ENCODE results near the gene HSD17B1.
A peak's percentile ranks its signal among the peaks of the same experiment; 100 is the strongest.

Gene HSD17B1

GRCh38 chr17:42559075-42559474 lies 6.4 kb downstream of the HSD17B1 start:
- H3K9me2 ChIP-seq (replicated peaks; ENCODE audit: insufficient read depth, low read length) = no peaks in the 10 kb centered on the region
- H3K27ac ChIP-seq (ENCODE audit: low read depth, low read length) = no peak overlapping the region
- H3K9ac ChIP-seq (ENCODE audit: low read length) = no peak overlapping the region
- H3K4me3 ChIP-seq (ENCODE audit: insufficient read depth, low read length, poor library complexity, severe bottlenecking) = no peak overlapping the region
- no peak overlapping the region for H2AFZ ChIP-seq (ENCODE audit: low read depth, low read length, severe bottlenecking)
- H3F3A ChIP-seq (ENCODE audit: insufficient read depth) = no peaks in the 10 kb centered on the region; the same call in 1 of the 2 replicates
- no peaks in the 10 kb centered on the region for H3K27me3 ChIP-seq (ENCODE audit: low read length)
- TF ChIP-seq EZH2phosphoT487 (conservative IDR thresholded peaks at IDR 0.05; ENCODE audit: low read length) (no peak), CTCF (IDR thresholded peaks at IDR 0.05; ENCODE audit: insufficient read depth, low read length, poor library complexity, severe bottlenecking) (no peak)
- no peaks in the 10 kb centered on the region for H4K20me1 ChIP-seq (ENCODE audit: low read depth, low read length)
- H3K36me3 ChIP-seq (ENCODE audit: low read length) = no peaks in the 10 kb centered on the region
- H3K4me2 ChIP-seq (ENCODE audit: low read depth, low read length, poor library complexity, severe bottlenecking) = no peak overlapping the region
- H3K9me3 ChIP-seq (ENCODE audit: insufficient read depth, low read length) = no peaks in the 10 kb centered on the region
- H3K79me2 ChIP-seq (ENCODE audit: insufficient read depth, low read length) = peaks cover 26% of the 10 kb centered on the region

- no peaks in the 10 kb centered on the region for H3K9me2 ChIP-seq (replicated peaks; ENCODE audit: insufficient read depth, low read length)
- no peak overlapping the region for H3K4me3 ChIP-seq (ENCODE audit: insufficient read depth, low read length, poor library complexity, severe bottlenecking)
- peaks cover 27% of the 10 kb centered on the region for H3K79me2 ChIP-seq (ENCODE audit: insufficient read depth, low read length)
- H3K27me3 ChIP-seq (ENCODE audit: low read length) = no peaks in the 10 kb centered on the region
- H3K9me3 ChIP-seq (ENCODE audit: insufficient read depth, low read length) = no peaks in the 10 kb centered on the region
- H3K36me3 ChIP-seq (ENCODE audit: low read length) = no peaks in the 10 kb centered on the region
- H3K4me2 ChIP-seq (ENCODE audit: low read depth, low read length, poor library complexity, severe bottlenecking) = peak overlapping the region; percentile 14
- H4K20me1 ChIP-seq (ENCODE audit: low read depth, low read length) = no peaks in the 10 kb centered on the region
- no peak overlapping the region for H2AFZ ChIP-seq (ENCODE audit: low read depth, low read length, severe bottlenecking)
- no peaks in the 10 kb centered on the region; the same call in 1 of the 2 replicates for H3F3A ChIP-seq (ENCODE audit: insufficient read depth)
- TF ChIP-seq CTCF (IDR thresholded peaks at IDR 0.05; ENCODE audit: insufficient read depth, low read length, poor library complexity, severe bottlenecking) (no peak), EZH2phosphoT487 (conservative IDR thresholded peaks at IDR 0.05; ENCODE audit: low read length) (no peak)
- no peak overlapping the region for H3K9ac ChIP-seq (ENCODE audit: low read length)
- H3K27ac ChIP-seq (ENCODE audit: low read depth, low read length) = no peak overlapping the region
Observed at GRCh38 chr17:42560246-42560645, 7.5 kb downstream of the HSD17B1 start.

- H3K79me2 ChIP-seq (ENCODE audit: insufficient read depth, low read length) = peaks cover 27% of the 10 kb centered on the region
- peak within 1 kb of the TSS; percentile 80 for H3K4me2 ChIP-seq (ENCODE audit: low read depth, low read length, poor library complexity, severe bottlenecking)
- peak within 1 kb of the TSS; percentile 66 for H3K4me3 ChIP-seq (ENCODE audit: insufficient read depth, low read length, poor library complexity, severe bottlenecking)
- peak within 1 kb of the TSS; percentile 70 for H2AFZ ChIP-seq (ENCODE audit: low read depth, low read length, severe bottlenecking)
- no peaks in the 10 kb centered on the region for H4K20me1 ChIP-seq (ENCODE audit: low read depth, low read length)
- H3K9me3 ChIP-seq (ENCODE audit: insufficient read depth, low read length) = no peaks in the 10 kb centered on the region
- peaks cover 5% of the 10 kb centered on the region; the same call in 1 of the 2 replicates for H3F3A ChIP-seq (ENCODE audit: insufficient read depth)
- TF ChIP-seq CTCF (IDR thresholded peaks at IDR 0.05; ENCODE audit: insufficient read depth, low read length, poor library complexity, severe bottlenecking) (no peak), EZH2phosphoT487 (conservative IDR thresholded peaks at IDR 0.05; ENCODE audit: low read length) (no peak)
- H3K9ac ChIP-seq (ENCODE audit: low read length) = peak within 1 kb of the TSS; percentile 85
- peak within 1 kb of the TSS; percentile 59 for H3K27ac ChIP-seq (ENCODE audit: low read depth, low read length)
- H3K9me2 ChIP-seq (replicated peaks; ENCODE audit: insufficient read depth, low read length) = no peaks in the 10 kb centered on the region
- H3K36me3 ChIP-seq (ENCODE audit: low read length) = no peaks in the 10 kb centered on the region
- H3K27me3 ChIP-seq (ENCODE audit: low read length) = no peaks in the 10 kb centered on the region
Observed at GRCh38 chr17:42561897-42562387, 9.2 kb downstream of the HSD17B1 start, which contains the start of gene COASY. COASY (plus strand) TSS chr17:42562148; CDS start chr17:42562623, 475 bp downstream.
